Activated T-cell treated with anti-CD3 and anti-CD28 coated beads, Interleukin-2, amount 50 U/mL, for 48 hours (primary cell): Measurements from ENCODE around the gene C17orf107.
"Not testable (repeated sequence)": the region's sequence is repeated elsewhere in the genome, so short reads cannot be mapped to it uniquely, and the experiment has no call there.

ENCODE experiments used
- DNase-seq, 2 experiments: peaks; one replicate each; pipeline ENCODE4 v3.0.0-alpha.2; 2020

The C17orf107 gene

GRCh38 chr17:4901108-4901647 lies 1.8 kb downstream of the C17orf107 start:
- DNase-seq: peak in 1 of 2 experiments; percentile 39

DNA sequence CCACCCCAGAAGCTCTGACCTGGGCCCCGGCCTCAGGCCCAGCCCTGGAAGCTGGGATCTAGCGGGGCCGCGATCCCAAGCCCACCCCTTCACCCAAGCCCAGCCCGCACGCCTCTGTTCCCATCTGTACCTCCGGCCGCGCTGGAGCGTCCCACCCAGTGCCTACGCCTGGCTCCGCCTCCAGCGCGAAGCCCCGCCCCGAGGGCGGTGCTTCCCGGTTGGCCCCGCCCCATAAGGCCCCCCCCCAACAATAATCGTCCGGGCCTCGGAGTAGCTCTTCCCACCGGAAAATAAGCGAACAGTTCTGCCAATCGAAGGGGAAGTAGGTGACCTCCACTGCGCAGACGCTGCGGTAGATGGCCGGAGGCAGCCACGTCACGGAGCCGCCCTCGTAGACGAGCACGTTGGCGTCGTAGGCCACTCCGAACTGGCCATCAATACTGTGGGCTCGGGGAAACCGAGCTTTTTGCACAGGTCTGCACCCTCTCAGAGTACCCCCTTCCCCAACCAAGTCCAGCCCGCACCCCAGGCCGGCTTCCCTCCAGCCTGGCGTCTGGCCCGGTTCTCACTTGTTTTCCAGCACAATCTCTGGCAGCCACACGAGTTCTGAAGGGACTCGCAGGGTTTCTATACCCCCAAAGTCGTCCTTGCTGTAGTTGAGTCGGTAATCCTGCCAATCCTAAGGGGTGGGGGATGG lies 2.5 kb downstream of the C17orf107 start:
- peak; percentile 37 to 50 for DNase-seq

GRCh38 chr17:4902540-4902939 lies 3.2 kb downstream of the C17orf107 start:
- no peak for DNase-seq

DNA sequence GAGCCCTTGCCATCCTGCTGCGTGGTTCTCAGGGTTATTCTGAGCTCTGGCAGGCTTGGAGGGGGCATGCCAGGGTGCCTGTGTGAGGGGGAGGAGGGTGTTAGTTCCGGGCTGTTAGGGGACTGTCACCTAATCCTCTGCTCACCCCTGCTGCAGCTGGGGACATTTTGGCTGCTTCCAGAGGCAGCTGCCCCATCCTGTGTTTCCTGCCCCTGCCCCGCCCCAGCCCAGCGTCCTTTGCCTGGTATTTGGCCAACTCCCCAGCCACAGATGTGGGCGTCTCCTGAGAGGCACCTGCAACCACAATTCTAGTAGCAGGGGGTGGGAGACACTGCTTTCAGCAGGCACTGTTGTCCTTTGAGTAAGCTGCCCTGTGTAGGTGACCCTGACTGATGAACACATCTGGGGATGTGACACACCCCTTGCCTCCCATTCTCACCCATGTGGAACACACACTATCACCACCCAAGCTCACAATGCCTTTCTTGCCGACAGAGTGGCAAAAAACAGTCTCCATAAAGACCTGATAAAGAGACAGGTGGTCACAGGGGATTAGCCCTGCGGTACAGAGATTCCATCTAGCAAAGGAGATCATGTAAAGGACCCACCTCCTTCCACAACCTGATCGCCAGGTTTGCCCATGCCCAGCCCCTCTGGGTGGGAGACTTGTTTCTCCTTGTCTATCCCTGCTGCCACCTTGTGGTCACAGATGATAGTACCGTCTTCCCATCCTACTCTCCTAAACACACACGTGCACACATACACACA lies 3.9 kb downstream of the C17orf107 start, which contains the start of gene CHRNE:
CHRNE (minus strand) TSS at position 48 of the 768 bp plus-strand sequence; CDS start at position 13, 35 bp downstream.
- DNase-seq: peak; percentile 81 to 83

DNA sequence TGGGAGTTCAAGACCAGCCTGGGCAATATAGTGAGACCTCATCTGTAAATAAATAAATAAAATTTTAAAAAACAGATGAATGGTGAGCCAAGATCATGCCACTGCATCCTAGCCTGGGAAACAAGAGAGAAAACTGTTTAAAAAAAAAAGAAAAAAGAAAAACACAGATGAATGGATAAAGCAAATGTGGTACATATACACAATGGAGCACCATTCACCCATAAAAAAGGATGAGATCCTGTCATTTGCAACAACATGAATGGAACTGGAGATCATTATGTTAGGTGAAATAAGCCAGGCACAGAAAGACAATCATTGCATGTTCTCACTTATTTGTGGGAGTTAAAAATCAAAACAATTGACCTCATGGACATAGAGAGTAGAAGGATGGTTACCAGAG lies 7.3 kb downstream of the C17orf107 start:
- not testable (repeated sequence) for DNase-seq

DNA sequence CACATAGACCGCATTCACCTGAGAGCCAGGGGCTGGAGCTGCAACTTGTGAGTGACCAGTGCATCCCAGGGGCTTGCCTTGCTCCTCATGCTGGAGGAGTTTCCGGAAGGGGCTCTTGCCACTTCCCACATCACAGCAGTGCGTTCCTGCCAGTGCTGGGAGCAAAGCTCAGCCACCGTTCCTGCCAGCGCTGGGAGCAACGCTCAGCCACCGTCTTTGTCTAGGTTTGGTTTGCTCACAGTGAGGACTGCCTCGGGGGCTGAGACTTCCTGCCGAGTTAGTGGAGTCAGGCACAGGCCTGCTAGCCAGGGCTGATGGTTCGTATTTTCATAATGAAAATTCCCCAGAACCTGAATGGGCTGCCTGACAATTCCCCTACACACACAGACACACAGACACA lies 9.0 kb downstream of the C17orf107 start:
- DNase-seq: peak; percentile 30 to 38

DNA sequence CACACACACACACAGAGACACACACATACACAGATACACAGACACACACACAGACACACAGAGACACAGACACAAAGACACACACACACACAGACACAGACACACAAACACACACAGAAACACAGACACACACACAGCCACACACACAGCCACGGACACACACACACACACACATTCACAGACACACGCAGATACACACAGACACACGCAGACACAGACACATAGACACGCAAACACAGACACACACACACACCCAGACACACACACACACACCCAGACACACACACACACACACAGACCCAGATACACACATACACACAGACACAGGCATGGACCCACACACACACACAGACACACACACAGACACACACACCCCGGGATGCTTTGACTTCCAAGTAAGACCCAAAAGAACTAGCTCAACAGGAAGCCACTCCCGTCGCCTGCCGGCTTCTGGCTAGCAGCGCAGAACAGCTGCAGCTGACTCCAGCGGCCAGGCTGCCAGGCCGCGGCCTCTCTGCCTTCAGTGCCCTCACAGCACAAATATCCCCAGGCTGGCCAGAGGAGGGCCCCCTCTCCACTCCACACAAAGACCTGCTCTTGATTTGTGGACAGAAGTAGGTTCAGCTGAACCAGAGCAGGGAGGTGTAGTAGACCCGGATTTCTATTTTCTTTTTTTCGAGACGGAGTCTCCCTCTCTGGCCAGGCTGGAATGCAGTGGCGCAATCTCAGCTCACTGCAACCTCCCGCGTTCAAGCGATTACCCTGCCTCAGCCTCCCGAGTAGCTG lies 9.6 kb downstream of the C17orf107 start:
- peak; percentile 79 to 84 for DNase-seq

GRCh38 chr17:4913994-4914393 lies 14.7 kb downstream of the C17orf107 start:
- no peak for DNase-seq

GRCh38 chr17:4914551-4914950 lies 15.2 kb downstream of the C17orf107 start:
- DNase-seq: not testable (repeated sequence)

- no peak for DNase-seq
Measured at GRCh38 chr17:4919511-4920047, 20.2 kb downstream of the C17orf107 start.

- no peak for DNase-seq
Measured at GRCh38 chr17:4920351-4921048, 21.2 kb downstream of the C17orf107 start.

DNA sequence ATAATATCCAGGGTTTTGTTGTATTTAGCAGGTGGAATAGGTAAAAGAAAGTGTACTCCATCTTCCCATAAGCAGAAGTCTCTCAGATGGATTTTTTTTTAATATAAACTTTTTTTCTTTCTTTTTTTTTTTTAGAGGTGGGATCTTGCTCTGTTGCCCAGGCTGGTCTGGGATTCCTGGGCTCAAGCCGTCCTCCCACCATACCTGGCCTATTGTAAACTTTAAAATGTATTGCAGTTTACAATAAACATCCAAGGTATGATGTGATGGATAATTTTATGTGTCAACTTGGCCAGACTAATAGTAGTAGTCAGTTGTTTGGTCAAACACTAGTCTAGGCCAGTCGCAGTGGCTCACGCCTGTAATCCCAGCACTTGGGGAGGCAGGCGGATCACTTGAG lies 22.0 kb downstream of the C17orf107 start:
- no peak for DNase-seq

DNA sequence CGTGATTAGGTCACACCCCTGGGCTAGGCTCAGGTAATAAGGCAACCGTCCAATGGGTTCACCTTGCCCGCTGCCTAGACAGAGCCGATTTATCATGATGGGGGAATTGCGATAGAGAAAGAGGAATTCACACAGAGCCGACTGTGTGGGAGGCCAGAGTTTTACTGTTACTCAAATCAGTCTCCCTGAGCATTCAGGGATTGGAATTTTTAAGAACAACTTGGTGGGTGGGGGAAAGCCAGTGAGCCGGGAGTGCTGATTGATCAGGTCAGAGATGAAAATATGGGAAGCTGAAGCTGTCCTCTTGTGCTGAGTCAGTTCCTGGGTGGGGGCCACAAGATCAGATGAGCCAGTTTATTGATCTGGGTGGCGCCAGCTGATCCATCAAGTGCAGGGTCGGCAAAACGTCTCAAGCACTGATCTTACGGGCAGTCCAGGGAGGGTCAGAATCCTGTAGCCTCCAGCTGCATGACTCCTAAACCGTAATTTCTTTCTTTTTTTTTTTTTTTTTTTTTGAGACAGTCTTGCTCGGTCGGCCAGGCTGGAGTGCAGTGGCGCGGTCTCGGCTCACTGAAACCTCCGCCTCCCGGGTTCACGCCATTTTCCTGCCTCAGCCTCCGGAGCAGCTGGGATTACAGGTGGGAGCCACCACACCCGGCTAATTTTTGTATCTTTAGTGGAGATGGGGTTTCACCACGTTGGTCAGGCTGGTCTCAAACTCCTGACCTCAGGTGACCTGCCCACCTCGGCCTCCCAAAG lies 27.4 kb downstream of the C17orf107 start:
- DNase-seq: not testable (repeated sequence)

GRCh38 chr17:4928881-4929280 lies 29.5 kb downstream of the C17orf107 start:
- no peak for DNase-seq

GRCh38 chr17:4931963-4932362 lies 32.6 kb downstream of the C17orf107 start, which contains the start of gene GP1BA:
GP1BA (plus strand) TSS chr17:4932277; CDS start chr17:4932605, 328 bp downstream.
- DNase-seq: no peak

DNA sequence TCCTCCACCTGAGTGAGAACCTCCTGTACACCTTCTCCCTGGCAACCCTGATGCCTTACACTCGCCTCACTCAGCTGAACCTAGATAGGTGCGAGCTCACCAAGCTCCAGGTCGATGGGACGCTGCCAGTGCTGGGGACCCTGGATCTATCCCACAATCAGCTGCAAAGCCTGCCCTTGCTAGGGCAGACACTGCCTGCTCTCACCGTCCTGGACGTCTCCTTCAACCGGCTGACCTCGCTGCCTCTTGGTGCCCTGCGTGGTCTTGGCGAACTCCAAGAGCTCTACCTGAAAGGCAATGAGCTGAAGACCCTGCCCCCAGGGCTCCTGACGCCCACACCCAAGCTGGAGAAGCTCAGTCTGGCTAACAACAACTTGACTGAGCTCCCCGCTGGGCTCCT lies 33.4 kb downstream of the C17orf107 start:
- DNase-seq: no peak

DNA sequence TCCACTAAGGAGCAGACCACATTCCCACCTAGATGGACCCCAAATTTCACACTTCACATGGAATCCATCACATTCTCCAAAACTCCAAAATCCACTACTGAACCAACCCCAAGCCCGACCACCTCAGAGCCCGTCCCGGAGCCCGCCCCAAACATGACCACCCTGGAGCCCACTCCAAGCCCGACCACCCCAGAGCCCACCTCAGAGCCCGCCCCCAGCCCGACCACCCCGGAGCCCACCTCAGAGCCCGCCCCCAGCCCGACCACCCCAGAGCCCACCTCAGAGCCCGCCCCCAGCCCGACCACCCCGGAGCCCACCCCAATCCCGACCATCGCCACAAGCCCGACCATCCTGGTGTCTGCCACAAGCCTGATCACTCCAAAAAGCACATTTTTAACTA lies 34.3 kb downstream of the C17orf107 start:
- no peak for DNase-seq

DNA sequence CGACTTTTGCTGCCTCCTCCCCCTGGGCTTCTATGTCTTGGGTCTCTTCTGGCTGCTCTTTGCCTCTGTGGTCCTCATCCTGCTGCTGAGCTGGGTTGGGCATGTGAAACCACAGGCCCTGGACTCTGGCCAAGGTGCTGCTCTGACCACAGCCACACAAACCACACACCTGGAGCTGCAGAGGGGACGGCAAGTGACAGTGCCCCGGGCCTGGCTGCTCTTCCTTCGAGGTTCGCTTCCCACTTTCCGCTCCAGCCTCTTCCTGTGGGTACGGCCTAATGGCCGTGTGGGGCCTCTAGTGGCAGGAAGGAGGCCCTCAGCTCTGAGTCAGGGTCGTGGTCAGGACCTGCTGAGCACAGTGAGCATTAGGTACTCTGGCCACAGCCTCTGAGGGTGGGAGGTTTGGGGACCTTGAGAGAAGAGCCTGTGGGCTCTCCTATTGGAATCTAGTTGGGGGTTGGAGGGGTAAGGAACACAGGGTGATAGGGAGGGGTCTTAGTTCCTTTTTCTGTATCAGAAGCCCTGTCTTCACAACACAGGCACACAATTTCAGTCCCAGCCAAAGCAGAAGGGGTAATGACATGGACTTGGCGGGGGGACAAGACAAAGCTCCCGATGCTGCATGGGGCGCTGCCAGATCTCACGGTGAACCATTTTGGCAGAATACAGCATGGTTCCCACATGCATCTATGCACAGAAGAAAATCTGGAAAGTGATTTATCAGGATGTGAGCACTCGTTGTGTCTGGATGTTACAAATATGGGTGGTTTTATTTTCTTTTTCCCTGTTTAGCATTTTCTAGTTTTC lies 35.0 kb downstream of the C17orf107 start:
- DNase-seq: peak; percentile 29 to 39

GRCh38 chr17:4935650-4936049 lies 36.3 kb downstream of the C17orf107 start:
- DNase-seq: no peak

GRCh38 chr17:4936436-4936835 lies 37.1 kb downstream of the C17orf107 start:
- no peak for DNase-seq
